ENCODE measurements around the gene ADAM19.

DNA sequence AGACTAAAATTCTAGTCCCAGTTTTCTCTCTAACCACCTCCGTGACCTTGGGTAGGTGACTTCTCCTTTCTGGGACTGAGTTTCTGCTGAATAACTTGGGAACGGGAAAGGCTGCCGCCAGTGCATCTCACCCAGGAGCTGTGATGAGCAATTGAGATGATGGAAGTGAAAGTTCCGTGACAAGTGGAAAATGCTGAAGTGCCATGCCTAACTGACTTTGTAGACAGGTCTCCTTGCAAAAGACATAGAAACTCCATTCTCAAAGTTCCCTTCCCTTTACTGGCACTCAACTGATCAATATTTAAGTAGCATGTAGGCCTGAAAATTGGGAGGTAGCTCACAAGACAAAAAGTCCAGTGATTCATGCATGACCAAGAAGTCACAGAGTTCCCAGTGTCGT lies 6.3 kb upstream of the ADAM19 start:
- TF ChIP-seq, protein P1, sequence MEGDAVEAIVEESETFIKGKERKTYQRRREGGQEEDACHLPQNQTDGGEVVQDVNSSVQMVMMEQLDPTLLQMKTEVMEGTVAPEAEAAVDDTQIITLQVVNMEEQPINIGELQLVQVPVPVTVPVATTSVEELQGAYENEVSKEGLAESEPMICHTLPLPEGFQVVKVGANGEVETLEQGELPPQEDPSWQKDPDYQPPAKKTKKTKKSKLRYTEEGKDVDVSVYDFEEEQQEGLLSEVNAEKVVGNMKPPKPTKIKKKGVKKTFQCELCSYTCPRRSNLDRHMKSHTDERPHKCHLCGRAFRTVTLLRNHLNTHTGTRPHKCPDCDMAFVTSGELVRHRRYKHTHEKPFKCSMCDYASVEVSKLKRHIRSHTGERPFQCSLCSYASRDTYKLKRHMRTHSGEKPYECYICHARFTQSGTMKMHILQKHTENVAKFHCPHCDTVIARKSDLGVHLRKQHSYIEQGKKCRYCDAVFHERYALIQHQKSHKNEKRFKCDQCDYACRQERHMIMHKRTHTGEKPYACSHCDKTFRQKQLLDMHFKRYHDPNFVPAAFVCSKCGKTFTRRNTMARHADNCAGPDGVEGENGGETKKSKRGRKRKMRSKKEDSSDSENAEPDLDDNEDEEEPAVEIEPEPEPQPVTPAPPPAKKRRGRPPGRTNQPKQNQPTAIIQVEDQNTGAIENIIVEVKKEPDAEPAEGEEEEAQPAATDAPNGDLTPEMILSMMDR (IDR thresholded peaks at IDR 0.05): no peak
- TF ChIP-seq POLR2A (IDR thresholded peaks at IDR 0.05): no peak

All from body of pancreas (tissue), 4 donors.